WERI-Rb-1 (cell line): ENCODE measurements around the gene HLA-A.
"Not testable (repeated sequence)": the region's sequence is repeated elsewhere in the genome, so short reads cannot be mapped to it uniquely, and the experiment has no call there.

Experiments
- DNase-seq: peaks from one replicate; pipeline ENCODE4 v3.0.0-alpha.2; 2020
- H3K27ac ChIP-seq: fragments of 250-450 bp; sonication (Bioruptor Pico); 2 replicates; pipeline ENCODE4 v1.5.1; 2020; ENCODE audit warnings: mild to moderate bottlenecking, moderate library complexity
- H3K27me3 ChIP-seq: fragments of 250-450 bp; sonication (Bioruptor Pico); 2 replicates; pipeline ENCODE4 v1.5.1; 2021; ENCODE audit warnings: mild to moderate bottlenecking, low read depth, moderate library complexity; ENCODE audit not compliant: insufficient read depth, severe bottlenecking
- H3K36me3 ChIP-seq: fragments of 250-450 bp; sonication (Bioruptor Pico); 2 replicates; pipeline ENCODE4 v1.5.1; 2020; ENCODE audit warnings: mild to moderate bottlenecking, moderate library complexity
- H3K4me3 ChIP-seq: 2 replicates; pipeline ENCODE4 v1.5.1; 2011; ENCODE audit warnings: low read depth, mild to moderate bottlenecking, control low read depth, low read length
- H3K9me3 ChIP-seq: fragments of 250-450 bp; sonication (Bioruptor Pico); 2 replicates; pipeline ENCODE4 v1.5.1; 2021; ENCODE audit warnings: mild to moderate bottlenecking, moderate library complexity; ENCODE audit not compliant: severe bottlenecking
- CTCF ChIP-seq: IDR thresholded peaks from 2 replicates; pipeline ENCODE4 v1.5.1; 2011; ENCODE audit warnings: low read depth, mild to moderate bottlenecking, control low read depth, inconsistent platforms, low read length

HLA-A gene

GRCh38 chr6:29956518-29956917, 14.2 kb downstream of the HLA-A start:
- H3K9me3 ChIP-seq = no peaks in the 10 kb centered on the region
- H3K4me3 ChIP-seq = no peak overlapping the region
- TF ChIP-seq CTCF = no peak
- no peaks in the 10 kb centered on the region for H3K36me3 ChIP-seq
- DNase-seq = no peak
- H3K27ac ChIP-seq = no peak overlapping the region
- H3K27me3 ChIP-seq = no peaks in the 10 kb centered on the region

GRCh38 chr6:29958046-29958445, 15.7 kb downstream of the HLA-A start:
- H3K36me3 ChIP-seq = no peaks in the 10 kb centered on the region
- H3K4me3 ChIP-seq = no peak overlapping the region
- no peak for TF ChIP-seq CTCF
- no peaks in the 10 kb centered on the region for H3K27me3 ChIP-seq
- no peak for DNase-seq
- no peak overlapping the region for H3K27ac ChIP-seq
- H3K9me3 ChIP-seq = no peaks in the 10 kb centered on the region

- Histone ChIP-seq H3K27me3 (no peaks in the 10 kb centered on the region), H3K27ac (no peak overlapping the region), H3K4me3 (no peak overlapping the region), H3K9me3 (no peaks in the 10 kb centered on the region), H3K36me3 (no peaks in the 10 kb centered on the region)
- no peak for TF ChIP-seq CTCF
- no peak for DNase-seq
Measured at GRCh38 chr6:29958921-29959320, 16.6 kb downstream of the HLA-A start.

- DNase-seq = no peak
- Histone ChIP-seq H3K27me3 (no peaks in the 10 kb centered on the region), H3K27ac (no peak overlapping the region), H3K4me3 (no peak overlapping the region), H3K36me3 (no peaks in the 10 kb centered on the region), H3K9me3 (no peaks in the 10 kb centered on the region)
- TF ChIP-seq CTCF = no peak
Measured at GRCh38 chr6:29959467-29959866, 17.1 kb downstream of the HLA-A start.

- Histone ChIP-seq H3K27me3 (no peaks in the 10 kb centered on the region), H3K9me3 (no peaks in the 10 kb centered on the region), H3K36me3 (no peaks in the 10 kb centered on the region), H3K4me3 (no peak overlapping the region), H3K27ac (no peak overlapping the region)
- no peak for TF ChIP-seq CTCF
- no peak for DNase-seq
Measured at GRCh38 chr6:29961966-29962365, 19.6 kb downstream of the HLA-A start.

- H3K4me3 ChIP-seq, H3K36me3 ChIP-seq, DNase-seq, H3K9me3 ChIP-seq, H3K27me3 ChIP-seq, H3K27ac ChIP-seq: not testable (repeated sequence)
Measured at GRCh38 chr6:29963697-29964096, 21.4 kb downstream of the HLA-A start.
